Natural killer cell (primary cell): ENCODE results near the gene RGS18. TPM values are rescaled to one million over a fixed set of nuclear protein-coding genes. Genes with fewer than 3 reads are reported as not detected.
"Not testable (repeated sequence)": the region's sequence is repeated elsewhere in the genome, so short reads cannot be mapped to it uniquely, and the experiment has no call there.

Experiments used
- ATAC-seq, 3 donors: fragments of 150-1000 bp in 2 of 3; fragments of 200-7000 bp in 1 of 3; cut with Tn5 transposase; 1 replicate in 1 of 3; 2 replicates in 2 of 3; pipeline ENCODE4 v1.10.0; 2021; ENCODE audit warnings: mild to moderate bottlenecking in 2 of 3, moderate library complexity in 2 of 3
- DNase-seq, 2 donors: peaks; one replicate each; pipeline versions ENCODE4 v3.0.0 to v3.0.0-alpha.2; 2013 to 2021; ENCODE audit warnings: mixed read lengths in 1 of 2
- H3K27ac ChIP-seq: one replicate; pipeline ENCODE4 v1.5.1; 2013; ENCODE audit warnings: mild to moderate bottlenecking, low read length
- H3K27me3 ChIP-seq: one replicate; pipeline ENCODE4 v1.6.1; 2013; ENCODE audit warnings: low read length; ENCODE audit not compliant: control insufficient read depth, insufficient read depth
- H3K36me3 ChIP-seq: one replicate; pipeline ENCODE4 v1.6.1; 2013; ENCODE audit warnings: low read length; ENCODE audit not compliant: control insufficient read depth, insufficient read depth
- H3K4me1 ChIP-seq: one replicate; pipeline ENCODE4 v1.6.1; 2013; ENCODE audit warnings: low read length; ENCODE audit not compliant: control insufficient read depth, insufficient read depth
- H3K4me3 ChIP-seq: one replicate; pipeline ENCODE4 v1.5.1; 2013; ENCODE audit warnings: low read length
- H3K9me3 ChIP-seq: one replicate; pipeline ENCODE4 v1.6.1; 2013; ENCODE audit warnings: low read length; ENCODE audit not compliant: control insufficient read depth, insufficient read depth
- H3K27ac Mint-ChIP-seq, 2 donors: one replicate each; pipeline ENCODE4 v1.8.0; 2022; ENCODE audit warnings: mild to moderate bottlenecking in 2 of 2, mixed read lengths in 2 of 2, moderate library complexity in 1 of 2
- H3K27me3 Mint-ChIP-seq, 2 donors: one replicate each; pipeline ENCODE4 v1.8.0; 2022; ENCODE audit warnings: low read depth in 2 of 2, mixed read lengths in 2 of 2
- H3K36me3 Mint-ChIP-seq: one replicate; pipeline ENCODE4 v1.8.0; 2022; ENCODE audit warnings: mixed read lengths
- H3K4me1 Mint-ChIP-seq, 2 donors: one replicate each; pipeline ENCODE4 v1.8.0; 2022; ENCODE audit warnings: mixed read lengths in 2 of 2
- H3K4me3 Mint-ChIP-seq: one replicate; pipeline ENCODE4 v1.8.0; 2022; ENCODE audit warnings: mild to moderate bottlenecking, moderate library complexity, mixed read lengths
- H3K9me3 Mint-ChIP-seq, 2 donors: one replicate each; pipeline ENCODE4 v1.8.0; 2022; ENCODE audit warnings: mixed read lengths in 2 of 2
- CTCF ChIP-seq: fragments of 200-600 bp; IDR thresholded peaks from one replicate; pipeline ENCODE4 v1.8.0; 2022; ENCODE audit warnings: antibody characterized with exemption
- WGBS: methylation state at CpG from one replicate; pipeline ENCODE4 v1.1.7; 2013; ENCODE audit warnings: missing lambda C conversion rate; ENCODE audit not compliant: insufficient coverage; 5-methylcytosine and 5-hydroxymethylcytosine counted together
- intact Hi-C: fragments of 100-400 bp; cut with micrococcal nuclease; formaldehyde crosslinking; loops from one replicate; pipeline ENCODE4 v1.14.2; 2022
- total RNA-seq, 4 donors: library from RNA; stranded (reverse); fragments of 120-200 nt in 1 of 4; gene quantifications; one replicate each; pipeline versions ENCODE4 v1.2.3 to v1.2.4, GENCODE V29; 2013 to 2022

The RGS18 gene
- total RNA-seq, 3 donors from 2014 or later (not counting 1 experiment from before 2014, with no cell fraction given) = 4.5 to 21.9 (median 17.2) TPM

- Histone ChIP-seq H3K9me3 (peaks cover 6% of the 10 kb centered on the region), H3K27me3 (no peaks in the 10 kb centered on the region), H3K4me1 (no peaks in the 10 kb centered on the region), H3K4me3 (no peak overlapping the region), H3K27ac (no peak overlapping the region), H3K36me3 (no peaks in the 10 kb centered on the region)
- peaks cover 0 to 8% of the 10 kb centered on the region in 2 donors for H3K4me1 Mint-ChIP-seq
- H3K36me3 Mint-ChIP-seq = no peaks in the 10 kb centered on the region
- no peak overlapping the region for H3K27ac Mint-ChIP-seq
- no CpG with 5 or more reads among the region's 1 CpG for WGBS
- DNase-seq (no peak), ATAC-seq (no peak)
- no peaks in the 10 kb centered on the region for H3K27me3 Mint-ChIP-seq
- intact Hi-C loops = no loop called here
- H3K4me3 Mint-ChIP-seq = no peak overlapping the region
- no peak for TF ChIP-seq CTCF
- peaks cover 2% of the 10 kb centered on the region in 2 donors for H3K9me3 Mint-ChIP-seq
These were observed 1.9 kb downstream of the RGS18 start for GRCh38 chr1:192160196-192160595.

DNA sequence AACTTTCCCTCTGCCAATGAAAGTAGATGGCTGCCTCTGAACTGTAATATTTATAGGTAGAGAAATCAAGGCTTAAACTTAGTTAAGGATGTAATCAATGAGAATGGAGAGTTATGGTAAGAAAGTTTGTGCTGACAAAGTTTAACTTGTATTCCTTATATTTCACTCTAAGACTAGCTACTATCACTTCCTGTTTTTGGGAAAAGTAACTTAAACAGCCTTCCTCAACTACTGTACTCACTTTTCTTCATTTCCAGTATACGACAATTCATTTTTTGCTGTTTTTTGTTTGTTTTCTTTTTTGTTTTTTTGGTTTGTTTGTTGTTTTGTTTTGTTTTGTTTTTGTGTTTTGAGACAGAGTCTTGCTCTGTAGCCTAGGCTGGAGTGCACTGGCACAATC is 3.7 kb downstream of the RGS18 start:
- TF ChIP-seq CTCF = no peak
- intact Hi-C loops = no loop called here
- Mint-ChIP-seq H3K9me3 (peaks cover 2% of the 10 kb centered on the region in 2 donors), H3K36me3 (no peaks in the 10 kb centered on the region), H3K4me3 (peak overlapping the region; percentile 14), H3K27me3 (no peaks in the 10 kb centered on the region), H3K27ac (peak overlapping the region in 1 of 2 donors; percentile 22), H3K4me1 (peaks cover 0 to 8% of the 10 kb centered on the region in 2 donors)
- H3K9me3 ChIP-seq = peaks cover 9% of the 10 kb centered on the region
- WGBS = 88% methylated on average over 1 of the region's 1 CpG
- ATAC-seq = no peak
- H3K27ac ChIP-seq = no peak overlapping the region
- no peak overlapping the region for H3K4me3 ChIP-seq
- H3K4me1 ChIP-seq = no peaks in the 10 kb centered on the region
- H3K27me3 ChIP-seq = no peaks in the 10 kb centered on the region
- H3K36me3 ChIP-seq = no peaks in the 10 kb centered on the region
- no peak for DNase-seq

- no peak overlapping the region for H3K27ac Mint-ChIP-seq
- intact Hi-C loops = no loop called here
- H3K27me3 ChIP-seq = no peaks in the 10 kb centered on the region
- 82% methylated on average over 5 of the region's 5 CpGs for WGBS
- no peak overlapping the region for H3K4me3 ChIP-seq
- peaks cover 0 to 8% of the 10 kb centered on the region in 2 donors for H3K4me1 Mint-ChIP-seq
- H3K9me3 Mint-ChIP-seq = peaks cover 2% of the 10 kb centered on the region in 2 donors
- H3K36me3 Mint-ChIP-seq = no peaks in the 10 kb centered on the region
- no peak overlapping the region for H3K4me3 Mint-ChIP-seq
- no peaks in the 10 kb centered on the region for H3K27me3 Mint-ChIP-seq
- no peaks in the 10 kb centered on the region for H3K36me3 ChIP-seq
- TF ChIP-seq CTCF = no peak
- H3K9me3 ChIP-seq = peaks cover 9% of the 10 kb centered on the region
- no peaks in the 10 kb centered on the region for H3K4me1 ChIP-seq
- H3K27ac ChIP-seq = no peak overlapping the region
- no peak for DNase-seq
- no peak for ATAC-seq
These were observed 4.1 kb downstream of the RGS18 start for GRCh38 chr1:192162376-192162775.

DNA sequence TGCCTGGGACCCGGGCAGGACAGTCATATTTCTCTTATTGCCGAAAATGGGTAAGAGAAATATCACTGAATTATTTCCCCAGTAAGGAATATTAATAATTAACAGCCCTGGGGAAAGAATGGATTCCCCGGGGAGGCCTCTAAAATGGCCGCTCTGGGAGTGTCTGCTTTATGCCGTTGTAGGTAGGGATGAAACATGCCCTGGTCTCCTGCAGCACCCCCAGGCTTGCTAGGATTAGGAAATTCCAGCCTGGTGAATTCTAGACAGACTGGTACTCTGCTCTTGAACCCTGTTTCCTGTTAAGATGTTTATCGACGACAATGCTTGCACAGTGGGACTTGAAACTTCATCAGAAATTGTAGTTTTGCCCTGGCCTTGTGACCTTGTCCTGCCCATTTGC is 6.7 kb downstream of the RGS18 start:
- H3K4me1 Mint-ChIP-seq, H3K27me3 Mint-ChIP-seq, ATAC-seq, H3K4me3 ChIP-seq, H3K27me3 ChIP-seq, H3K27ac Mint-ChIP-seq, H3K27ac ChIP-seq, DNase-seq, H3K4me1 ChIP-seq, H3K36me3 Mint-ChIP-seq, H3K4me3 Mint-ChIP-seq, H3K9me3 Mint-ChIP-seq, H3K9me3 ChIP-seq, intact Hi-C loops, H3K36me3 ChIP-seq: not testable (repeated sequence)
- 77% methylated on average over 5 of the region's 7 CpGs for WGBS
